Brain microvascular endothelial cell (primary cell): ENCODE measurements around the gene HSPB7.
A peak's percentile ranks its signal among the peaks of the same experiment; 100 is the strongest.
"Not testable (repeated sequence)": the region's sequence is repeated elsewhere in the genome, so short reads cannot be mapped to it uniquely, and the experiment has no call there.

Experiments
- DNase-seq: peaks from one replicate; pipeline ENCODE4 v3.0.0-alpha.2; 2020
- H3K27ac ChIP-seq: fragments of 250-450 bp; sonication (Bioruptor Pico); 2 replicates; pipeline ENCODE4 v1.5.1; 2020; ENCODE audit warnings: mild to moderate bottlenecking, moderate library complexity
- H3K27me3 ChIP-seq: fragments of 250-450 bp; sonication (Bioruptor Pico); replicated peaks from 2 replicates; pipeline ENCODE4 v1.5.1; 2020; ENCODE audit warnings: mild to moderate bottlenecking
- H3K36me3 ChIP-seq: fragments of 250-450 bp; sonication (Bioruptor Pico); replicated peaks from 2 replicates; pipeline ENCODE4 v1.5.1; 2020; ENCODE audit warnings: mild to moderate bottlenecking
- H3K4me3 ChIP-seq: 2 replicates; pipeline ENCODE4 v1.5.1; 2011; ENCODE audit warnings: low read depth, mild to moderate bottlenecking, control low read depth, low read length, moderate library complexity
- in situ Hi-C: cut with HindIII; loops from 2 replicates; pipeline ENCODE4 v1.10.0; 2017; ENCODE audit warnings: low sequenced_read_pairs, low pct_ligation_motif_present
- TF ChIP-seq, protein P1 (sequence below): IDR thresholded peaks from 2 replicates; pipeline ENCODE4 v1.5.1; 2011; ENCODE audit warnings: low read depth, mild to moderate bottlenecking, moderate library complexity, low read length, control low read depth, inconsistent platforms; ENCODE audit errors: missing control alignments

Gene HSPB7

GRCh38 chr1:16023050-16023653, 5.3 kb upstream of the HSPB7 start:
- H3K36me3 ChIP-seq = no peaks in the 10 kb centered on the region
- DNase-seq = no peak
- TF ChIP-seq, protein P1, sequence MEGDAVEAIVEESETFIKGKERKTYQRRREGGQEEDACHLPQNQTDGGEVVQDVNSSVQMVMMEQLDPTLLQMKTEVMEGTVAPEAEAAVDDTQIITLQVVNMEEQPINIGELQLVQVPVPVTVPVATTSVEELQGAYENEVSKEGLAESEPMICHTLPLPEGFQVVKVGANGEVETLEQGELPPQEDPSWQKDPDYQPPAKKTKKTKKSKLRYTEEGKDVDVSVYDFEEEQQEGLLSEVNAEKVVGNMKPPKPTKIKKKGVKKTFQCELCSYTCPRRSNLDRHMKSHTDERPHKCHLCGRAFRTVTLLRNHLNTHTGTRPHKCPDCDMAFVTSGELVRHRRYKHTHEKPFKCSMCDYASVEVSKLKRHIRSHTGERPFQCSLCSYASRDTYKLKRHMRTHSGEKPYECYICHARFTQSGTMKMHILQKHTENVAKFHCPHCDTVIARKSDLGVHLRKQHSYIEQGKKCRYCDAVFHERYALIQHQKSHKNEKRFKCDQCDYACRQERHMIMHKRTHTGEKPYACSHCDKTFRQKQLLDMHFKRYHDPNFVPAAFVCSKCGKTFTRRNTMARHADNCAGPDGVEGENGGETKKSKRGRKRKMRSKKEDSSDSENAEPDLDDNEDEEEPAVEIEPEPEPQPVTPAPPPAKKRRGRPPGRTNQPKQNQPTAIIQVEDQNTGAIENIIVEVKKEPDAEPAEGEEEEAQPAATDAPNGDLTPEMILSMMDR = no peak
- in situ Hi-C loops = no loop called here
- H3K27ac ChIP-seq = no peak overlapping the region
- peaks cover 3% of the 10 kb centered on the region for H3K27me3 ChIP-seq
- no peak overlapping the region for H3K4me3 ChIP-seq

- in situ Hi-C loops = no loop called here
- H3K4me3 ChIP-seq = no peak overlapping the region
- H3K27me3 ChIP-seq = peaks cover 2% of the 10 kb centered on the region
- no peak for DNase-seq
- TF ChIP-seq, protein P1 = no peak
- no peak overlapping the region for H3K27ac ChIP-seq
- no peaks in the 10 kb centered on the region for H3K36me3 ChIP-seq
Observed at GRCh38 chr1:16022393-16022792, 4.5 kb upstream of the HSPB7 start.

GRCh38 chr1:16021681-16022080, 3.8 kb upstream of the HSPB7 start, which contains the start of gene CLCNKA:
Gene CLCNKA, plus strand, starts transcription at chr1:16022036. Its CDS starts 584 bp downstream, at chr1:16022620.
- no peak for DNase-seq
- in situ Hi-C loops = no loop called here
- H3K27ac ChIP-seq = no peak within 1 kb of the TSS
- TF ChIP-seq, protein P1 = no peak
- no peaks in the 10 kb centered on the region for H3K36me3 ChIP-seq
- H3K4me3 ChIP-seq = no peak within 1 kb of the TSS
- H3K27me3 ChIP-seq = no peaks in the 10 kb centered on the region

DNA sequence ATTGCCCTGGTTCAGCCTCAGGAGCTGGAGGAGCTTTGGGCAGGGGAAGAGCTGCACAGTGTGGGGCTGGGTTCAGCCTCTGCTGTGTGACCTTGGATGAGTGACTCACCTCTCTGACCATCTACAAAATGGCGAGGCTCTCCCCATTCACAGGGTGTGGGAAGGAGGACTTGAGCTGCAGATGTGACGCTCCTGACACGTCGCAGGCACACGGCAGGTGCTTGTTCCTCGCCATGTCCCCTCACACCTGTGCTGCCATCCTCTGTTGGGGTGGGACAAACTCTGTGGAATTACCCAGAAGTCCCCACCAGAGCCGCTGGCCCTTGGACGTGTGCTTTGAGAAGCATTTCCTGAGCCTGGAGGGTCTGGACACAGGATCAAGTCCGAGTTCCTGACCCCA, 3.0 kb upstream of the HSPB7 start:
- in situ Hi-C loops, DNase-seq, H3K27ac ChIP-seq, H3K36me3 ChIP-seq, H3K4me3 ChIP-seq, H3K27me3 ChIP-seq: not testable (repeated sequence)

GRCh38 chr1:16020325-16020724, 2.5 kb upstream of the HSPB7 start:
- in situ Hi-C loops = no loop called here
- H3K36me3 ChIP-seq = no peaks in the 10 kb centered on the region
- H3K27me3 ChIP-seq = no peaks in the 10 kb centered on the region
- H3K4me3 ChIP-seq = no peak overlapping the region
- DNase-seq = no peak
- TF ChIP-seq, protein P1 = no peak
- H3K27ac ChIP-seq = no peak overlapping the region

DNA sequence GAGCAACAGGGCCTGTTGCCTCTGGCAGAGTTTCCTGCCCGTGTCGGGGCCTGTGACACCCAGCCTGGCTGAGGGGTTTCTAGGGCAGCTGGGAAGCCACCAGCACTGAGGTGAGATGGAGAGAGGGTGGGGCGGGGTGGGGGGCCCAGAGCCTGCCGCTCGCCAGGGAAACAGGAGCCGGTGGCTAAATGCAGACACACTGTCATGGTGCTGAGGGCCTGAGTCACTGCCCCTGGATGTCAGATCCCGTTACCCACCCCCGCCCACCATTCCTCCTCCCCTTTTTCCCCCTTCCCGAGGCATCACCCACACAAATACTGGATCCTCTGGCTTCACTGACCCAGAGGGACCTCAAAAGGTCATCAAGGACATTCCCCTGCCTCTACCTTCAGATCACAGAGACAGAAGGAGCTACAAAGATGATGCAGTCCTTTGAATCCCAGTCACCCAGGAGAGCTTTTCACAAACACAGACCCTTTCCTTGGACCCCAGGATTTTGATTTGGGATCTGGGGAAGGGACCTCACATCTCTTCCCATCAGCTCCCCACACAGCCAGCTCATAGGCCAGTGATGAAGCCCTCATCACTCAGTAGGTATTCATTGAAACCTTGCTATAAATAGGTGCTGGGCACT, 1.9 kb upstream of the HSPB7 start:
- peak; percentile 25 for DNase-seq
- TF ChIP-seq, protein P1 = no peak

More for the DNA sequence above, 1.9 kb upstream of the HSPB7 start:
- no peak overlapping the region for H3K4me3 ChIP-seq
- H3K36me3 ChIP-seq = no peaks in the 10 kb centered on the region
- no peaks in the 10 kb centered on the region for H3K27me3 ChIP-seq
- in situ Hi-C loops = no loop called here
- H3K27ac ChIP-seq = no peak overlapping the region
